ENCODE data around the gene ACIN1. TPM values are rescaled to one million over a fixed set of nuclear protein-coding genes. Genes with fewer than 3 reads are reported as not detected.

ACIN1 gene
- total and polyA plus RNA-seq, 7 donors = 45.2 to 83.2 (median 75.3) TPM

GRCh38 chr14:23104591-23105347 is 9.8 kb upstream of the ACIN1 start, which contains the start of gene CIROP:
Gene CIROP (minus strand): TSS chr14:23104989. CDS start chr14:23104920, 69 bp downstream.
- H3K9me3 ChIP-seq = no peaks in the 10 kb centered on the region
- intact Hi-C loops (cut with DNase I) = no loop called here
- H3K4me3 ChIP-seq = no peak within 1 kb of the TSS
- DNase-seq (no peak), ATAC-seq (no peak)
- WGBS, 3 donors = 63 to 69% (median 67%) methylated on average over 10 to 11 of the region's 11 CpGs
- no peaks in the 10 kb centered on the region for H3K4me1 ChIP-seq
- no peaks in the 10 kb centered on the region for H3K36me3 ChIP-seq (ENCODE audit: insufficient read depth in 1 of 2, low read depth in 1 of 2)
- TF ChIP-seq CTCF (IDR thresholded peaks at IDR 0.05) = no peak
- no peaks in the 10 kb centered on the region for H3K27me3 ChIP-seq (ENCODE audit: insufficient read depth in 3 of 3, low read length in 2 of 3)
- H3K27ac ChIP-seq = no peak within 1 kb of the TSS

- no peak for TF ChIP-seq CTCF (IDR thresholded peaks at IDR 0.05)
- no peak for ATAC-seq
- no peak overlapping the region for H3K27ac ChIP-seq
- no peaks in the 10 kb centered on the region for H3K9me3 ChIP-seq
- H3K27me3 ChIP-seq (ENCODE audit: insufficient read depth in 3 of 3, low read length in 2 of 3) = no peaks in the 10 kb centered on the region
- DNase-seq = no peak
- H3K36me3 ChIP-seq (ENCODE audit: insufficient read depth in 1 of 2, low read depth in 1 of 2) = peaks cover 0 to 3% of the 10 kb centered on the region in 2 donors
- WGBS, 3 donors = 86 to 87% (median 87%) methylated on average over 6 of the region's 6 CpGs
- no peaks in the 10 kb centered on the region for H3K4me1 ChIP-seq
- intact Hi-C loops (cut with DNase I) = no loop called here
- no peak overlapping the region for H3K4me3 ChIP-seq
Measured at GRCh38 chr14:23104070-23104590, 9.2 kb upstream of the ACIN1 start.

- Histone ChIP-seq H3K4me1 (no peaks in the 10 kb centered on the region), H3K27me3 (ENCODE audit: insufficient read depth in 3 of 3, low read length in 2 of 3) (no peaks in the 10 kb centered on the region), H3K4me3 (no peak overlapping the region), H3K9me3 (no peaks in the 10 kb centered on the region), H3K36me3 (ENCODE audit: insufficient read depth in 1 of 2, low read depth in 1 of 2) (peaks cover 0 to 8% of the 10 kb centered on the region in 2 donors), H3K27ac (no peak overlapping the region)
- no peak for ATAC-seq
- no peak for TF ChIP-seq CTCF (IDR thresholded peaks at IDR 0.05)
- DNase-seq = no peak
- WGBS, 3 donors = 86 to 90% (median 87%) methylated on average over 4 of the region's 4 CpGs
- intact Hi-C loops (cut with DNase I) = no loop called here
Measured at GRCh38 chr14:23103581-23103980, 8.6 kb upstream of the ACIN1 start.

- H3K27ac ChIP-seq = no peak overlapping the region
- no peaks in the 10 kb centered on the region for H3K4me1 ChIP-seq
- ATAC-seq (no peak), DNase-seq (no peak)
- H3K9me3 ChIP-seq = no peaks in the 10 kb centered on the region
- no peak for TF ChIP-seq CTCF (IDR thresholded peaks at IDR 0.05)
- H3K36me3 ChIP-seq (ENCODE audit: insufficient read depth in 1 of 2, low read depth in 1 of 2) = peaks cover 0 to 16% of the 10 kb centered on the region in 2 donors
- H3K27me3 ChIP-seq (ENCODE audit: insufficient read depth in 3 of 3, low read length in 2 of 3) = no peaks in the 10 kb centered on the region
- no peak overlapping the region for H3K4me3 ChIP-seq
- 63 to 89% (median 70%) methylated on average over 2 of the region's 2 CpGs for WGBS, 3 donors
- intact Hi-C loops (cut with DNase I) = no loop called here
Measured at GRCh38 chr14:23102801-23103200, 7.9 kb upstream of the ACIN1 start.
